HUES48 (cell line): ENCODE results near the gene SOX6.

Experiments
- H3K27ac ChIP-seq: one replicate; pipeline ENCODE4 v1.7.0; 2013; ENCODE audit warnings: low read depth, low read length, inconsistent platforms
- H3K27me3 ChIP-seq: 2 replicates; pipeline ENCODE4 v1.6.1; 2013; ENCODE audit warnings: mild to moderate bottlenecking, low read length; ENCODE audit not compliant: control insufficient read depth, insufficient read depth
- H3K36me3 ChIP-seq: 2 replicates; pipeline ENCODE4 v1.6.1; 2013; ENCODE audit warnings: low read length; ENCODE audit not compliant: control insufficient read depth, insufficient read depth
- H3K4me1 ChIP-seq: 2 replicates; pipeline ENCODE4 v1.6.1; 2013; ENCODE audit warnings: mild to moderate bottlenecking, low read length; ENCODE audit not compliant: control insufficient read depth, insufficient read depth
- H3K4me3 ChIP-seq: 2 replicates; pipeline ENCODE4 v1.5.1; 2013; ENCODE audit warnings: mild to moderate bottlenecking, low read depth, low read length
- H3K9ac ChIP-seq: 2 replicates; pipeline ENCODE4 v1.6.1; 2013; ENCODE audit warnings: mild to moderate bottlenecking, low read depth, low read length, moderate library complexity
- H3K9me3 ChIP-seq: 2 replicates; pipeline ENCODE4 v1.6.1; 2013; ENCODE audit warnings: low read length; ENCODE audit not compliant: control insufficient read depth, insufficient read depth

SOX6 gene

GRCh38 chr11:16364254-16364653 is 7.9 kb upstream of the SOX6 start:
- no peak overlapping the region for H3K4me3 ChIP-seq
- H3K36me3 ChIP-seq: no peaks in the 10 kb centered on the region
- H3K9ac ChIP-seq: no peak overlapping the region
- H3K4me1 ChIP-seq: no peaks in the 10 kb centered on the region
- no peaks in the 10 kb centered on the region for H3K9me3 ChIP-seq
- H3K27me3 ChIP-seq: no peaks in the 10 kb centered on the region
- H3K27ac ChIP-seq: no peak overlapping the region

- no peaks in the 10 kb centered on the region for H3K36me3 ChIP-seq
- H3K9me3 ChIP-seq: no peaks in the 10 kb centered on the region
- H3K4me1 ChIP-seq: no peaks in the 10 kb centered on the region
- H3K4me3 ChIP-seq: no peak overlapping the region
- H3K9ac ChIP-seq: no peak overlapping the region
- no peak overlapping the region for H3K27ac ChIP-seq
- H3K27me3 ChIP-seq: no peaks in the 10 kb centered on the region
Observed at GRCh38 chr11:16363706-16364105, 7.4 kb upstream of the SOX6 start.

- H3K36me3 ChIP-seq: no peaks in the 10 kb centered on the region
- H3K27ac ChIP-seq: no peak overlapping the region
- H3K9ac ChIP-seq: no peak overlapping the region
- H3K4me3 ChIP-seq: no peak overlapping the region
- H3K9me3 ChIP-seq: no peaks in the 10 kb centered on the region
- peaks cover 8% of the 10 kb centered on the region; the same call in 1 of the 2 replicates for H3K4me1 ChIP-seq
- H3K27me3 ChIP-seq: no peaks in the 10 kb centered on the region
Observed at GRCh38 chr11:16361108-16361865, 4.9 kb upstream of the SOX6 start.

GRCh38 chr11:16359369-16359768 is 3.0 kb upstream of the SOX6 start:
- H3K36me3 ChIP-seq: no peaks in the 10 kb centered on the region
- H3K4me1 ChIP-seq: peaks cover 21% of the 10 kb centered on the region; the same call in 1 of the 2 replicates
- no peaks in the 10 kb centered on the region for H3K27me3 ChIP-seq
- no peaks in the 10 kb centered on the region for H3K9me3 ChIP-seq
- H3K9ac ChIP-seq: no peak overlapping the region
- H3K4me3 ChIP-seq: no peak overlapping the region
- H3K27ac ChIP-seq: no peak overlapping the region

- H3K36me3 ChIP-seq: no peaks in the 10 kb centered on the region
- no peak overlapping the region for H3K9ac ChIP-seq
- no peaks in the 10 kb centered on the region for H3K9me3 ChIP-seq
- no peak overlapping the region for H3K27ac ChIP-seq
- no peaks in the 10 kb centered on the region for H3K27me3 ChIP-seq
- no peak overlapping the region for H3K4me3 ChIP-seq
- peaks cover 22% of the 10 kb centered on the region; the same call in 1 of the 2 replicates for H3K4me1 ChIP-seq
Observed at GRCh38 chr11:16358726-16359125, 2.4 kb upstream of the SOX6 start.

GRCh38 chr11:16357775-16358174 is 1.4 kb upstream of the SOX6 start:
- Histone ChIP-seq H3K4me1 (peaks cover 26% of the 10 kb centered on the region; the same call in 1 of the 2 replicates), H3K27ac (no peak overlapping the region), H3K9ac (no peak overlapping the region), H3K4me3 (no peak overlapping the region), H3K27me3 (no peaks in the 10 kb centered on the region), H3K36me3 (no peaks in the 10 kb centered on the region), H3K9me3 (no peaks in the 10 kb centered on the region)

GRCh38 chr11:16356761-16357393 is 531 bp upstream of the SOX6 start:
- no peak overlapping the region for H3K4me3 ChIP-seq
- no peak overlapping the region for H3K9ac ChIP-seq
- H3K9me3 ChIP-seq: no peaks in the 10 kb centered on the region
- no peaks in the 10 kb centered on the region for H3K27me3 ChIP-seq
- H3K36me3 ChIP-seq: no peaks in the 10 kb centered on the region
- peaks cover 26% of the 10 kb centered on the region; the same call in 1 of the 2 replicates for H3K4me1 ChIP-seq
- H3K27ac ChIP-seq: no peak overlapping the region

- no peaks in the 10 kb centered on the region for H3K36me3 ChIP-seq
- H3K4me3 ChIP-seq: no peak overlapping the region
- no peak overlapping the region for H3K27ac ChIP-seq
- H3K9ac ChIP-seq: no peak overlapping the region
- peaks cover 26% of the 10 kb centered on the region; the same call in 1 of the 2 replicates for H3K4me1 ChIP-seq
- no peaks in the 10 kb centered on the region for H3K27me3 ChIP-seq
- H3K9me3 ChIP-seq: no peaks in the 10 kb centered on the region
Observed at GRCh38 chr11:16352707-16353106, 3.6 kb downstream of the SOX6 start.

- no peaks in the 10 kb centered on the region for H3K27me3 ChIP-seq
- peaks cover 9% of the 10 kb centered on the region; the same call in 1 of the 2 replicates for H3K4me1 ChIP-seq
- H3K9ac ChIP-seq: no peak overlapping the region
- H3K36me3 ChIP-seq: no peaks in the 10 kb centered on the region
- no peaks in the 10 kb centered on the region for H3K9me3 ChIP-seq
- no peak overlapping the region for H3K27ac ChIP-seq
- no peak overlapping the region for H3K4me3 ChIP-seq
Observed at GRCh38 chr11:16350125-16350524, 6.2 kb downstream of the SOX6 start.

GRCh38 chr11:16347928-16348685 is 8.2 kb downstream of the SOX6 start:
- Histone ChIP-seq H3K4me3 (no peak overlapping the region), H3K9ac (no peak overlapping the region), H3K36me3 (no peaks in the 10 kb centered on the region), H3K4me1 (no peaks in the 10 kb centered on the region), H3K9me3 (no peaks in the 10 kb centered on the region), H3K27ac (no peak overlapping the region), H3K27me3 (no peaks in the 10 kb centered on the region)

- Histone ChIP-seq H3K9ac (no peak overlapping the region), H3K4me1 (no peaks in the 10 kb centered on the region), H3K27me3 (no peaks in the 10 kb centered on the region), H3K4me3 (no peak overlapping the region), H3K36me3 (no peaks in the 10 kb centered on the region), H3K27ac (no peak overlapping the region), H3K9me3 (no peaks in the 10 kb centered on the region)
Observed at GRCh38 chr11:16346975-16347374, 9.4 kb downstream of the SOX6 start.
